SJCRH30 (cell line): ENCODE data around the gene VTI1A. TPM values are rescaled to one million over a fixed set of nuclear protein-coding genes. Genes with fewer than 3 reads are reported as not detected.
"Not testable (repeated sequence)": the region's sequence is repeated elsewhere in the genome, so short reads cannot be mapped to it uniquely, and the experiment has no call there.

Experiments used
- DNase-seq, 2 experiments: peaks; one replicate each; pipeline ENCODE4 v3.0.0-alpha.2; 2015 to 2020
- H3K27ac ChIP-seq: fragments of 250-450 bp; sonication (Bioruptor Pico); 2 replicates; pipeline ENCODE4 v1.5.1; 2020; ENCODE audit warnings: mild to moderate bottlenecking, moderate library complexity
- H3K27me3 ChIP-seq: fragments of 250-450 bp; sonication (Bioruptor Pico); 2 replicates; pipeline ENCODE4 v1.5.1; 2020; ENCODE audit warnings: mild to moderate bottlenecking, moderate library complexity
- H3K36me3 ChIP-seq: fragments of 250-450 bp; sonication (Bioruptor Pico); 2 replicates; pipeline ENCODE4 v1.5.1; 2020; ENCODE audit warnings: mild to moderate bottlenecking, moderate library complexity
- H3K4me1 ChIP-seq: fragments of 250-450 bp; sonication (Bioruptor Pico); 2 replicates; pipeline ENCODE4 v1.5.1; 2020; ENCODE audit warnings: mild to moderate bottlenecking, moderate library complexity
- H3K4me3 ChIP-seq: fragments of 250-450 bp; sonication (Bioruptor Pico); 2 replicates; pipeline ENCODE4 v1.5.1; 2020; ENCODE audit warnings: mild to moderate bottlenecking, moderate library complexity
- H3K9me3 ChIP-seq: fragments of 250-450 bp; sonication (Bioruptor Pico); replicated peaks from 2 replicates; pipeline ENCODE4 v1.5.1; 2020; ENCODE audit warnings: mild to moderate bottlenecking, moderate library complexity
- total RNA-seq: library from RNA; depleted of rRNA; stranded (reverse); fragments of >200 nt; shearing (Covaris generic); gene quantifications from 2 replicates; pipeline ENCODE4 v1.2.3, GENCODE V29; 2014

Gene VTI1A
- total RNA-seq, 1 experiment from 2014 or later, result 29.0 TPM

DNA sequence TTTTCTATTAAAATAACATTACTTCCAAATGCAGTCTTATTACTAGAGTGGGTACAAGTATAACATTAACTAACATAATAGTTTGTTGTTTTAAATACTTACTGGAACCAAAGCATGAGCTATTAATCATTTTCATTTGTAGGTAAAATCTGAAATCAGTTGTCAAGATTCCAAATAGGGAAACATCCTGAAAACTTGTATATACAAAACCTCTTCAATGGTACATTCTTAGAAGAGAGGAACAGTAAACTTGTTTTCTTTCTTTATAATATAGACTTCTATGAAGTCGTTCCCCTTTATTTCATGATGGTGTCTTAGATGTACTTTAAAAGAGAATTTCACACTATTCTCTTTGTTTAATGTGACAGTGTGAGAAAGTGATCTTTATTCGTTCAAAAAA is 85.9 kb downstream of the VTI1A start:
- peaks cover 6% of the 10 kb centered on the region; the same call in 1 of the 2 replicates for H3K36me3 ChIP-seq
- peaks cover 6% of the 10 kb centered on the region for H3K4me1 ChIP-seq
- no peaks in the 10 kb centered on the region for H3K27me3 ChIP-seq
- no peak overlapping the region for H3K4me3 ChIP-seq
- H3K27ac ChIP-seq, result no peak overlapping the region
- DNase-seq, result no peak
- no peaks in the 10 kb centered on the region for H3K9me3 ChIP-seq

- peaks cover 6% of the 10 kb centered on the region for H3K4me1 ChIP-seq
- no peak overlapping the region for H3K4me3 ChIP-seq
- no peaks in the 10 kb centered on the region for H3K27me3 ChIP-seq
- DNase-seq, result no peak
- no peak overlapping the region for H3K27ac ChIP-seq
- H3K36me3 ChIP-seq, result peaks cover 6% of the 10 kb centered on the region; the same call in 1 of the 2 replicates
- no peaks in the 10 kb centered on the region for H3K9me3 ChIP-seq
Observed at GRCh38 chr10:112533916-112534315, 86.9 kb downstream of the VTI1A start.

DNA sequence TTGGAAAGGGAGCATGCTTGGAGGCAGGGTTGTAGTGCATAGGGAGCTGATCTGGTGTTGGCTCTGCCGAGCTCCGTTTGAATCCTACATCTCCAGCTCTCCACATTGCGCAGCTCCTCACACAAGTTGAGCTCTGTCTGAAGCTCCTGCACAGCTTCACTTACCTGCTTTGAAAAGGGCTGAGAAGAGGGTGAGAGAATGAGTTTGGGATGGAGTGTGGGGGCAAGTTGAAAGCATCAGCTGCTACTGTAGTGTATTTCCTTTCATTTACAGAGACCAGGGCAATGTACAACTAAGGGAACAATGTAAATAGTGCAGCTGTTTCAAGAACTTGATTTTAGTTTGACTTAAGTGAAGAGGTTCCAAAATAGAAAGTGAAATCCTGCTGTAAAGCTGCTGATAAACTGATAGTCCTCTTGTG is 88.5 kb downstream of the VTI1A start:
- no peaks in the 10 kb centered on the region for H3K27me3 ChIP-seq
- H3K4me1 ChIP-seq, result peaks cover 6% of the 10 kb centered on the region
- no peaks in the 10 kb centered on the region for H3K9me3 ChIP-seq
- H3K36me3 ChIP-seq, result no peaks in the 10 kb centered on the region
- DNase-seq, result peak; percentile 6 to 61
- H3K4me3 ChIP-seq, result no peak overlapping the region
- no peak overlapping the region for H3K27ac ChIP-seq

DNA sequence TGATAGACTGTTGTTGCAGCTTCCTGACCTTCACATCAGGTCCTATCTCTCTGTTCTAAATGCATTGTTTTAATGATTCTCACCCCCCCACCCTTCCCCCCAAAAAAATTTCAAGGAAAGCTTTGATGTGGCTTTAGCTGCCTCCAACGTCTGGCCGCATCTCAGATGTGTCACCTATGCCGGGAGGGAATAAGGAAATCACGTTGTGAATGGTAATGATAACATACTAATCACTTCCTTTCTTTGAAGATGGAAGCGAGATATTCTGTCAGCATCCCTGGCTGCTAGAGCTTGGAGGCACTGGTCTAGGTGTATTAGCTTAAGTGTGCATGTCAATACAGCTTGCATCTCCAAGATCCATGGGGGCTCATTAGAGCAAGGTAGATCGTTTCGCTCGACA is 89.6 kb downstream of the VTI1A start:
- Histone ChIP-seq H3K4me1 (peaks cover 6% of the 10 kb centered on the region), H3K27ac (no peak overlapping the region), H3K27me3 (no peaks in the 10 kb centered on the region), H3K36me3 (no peaks in the 10 kb centered on the region), H3K4me3 (no peak overlapping the region), H3K9me3 (no peaks in the 10 kb centered on the region)
- DNase-seq, result no peak

DNA sequence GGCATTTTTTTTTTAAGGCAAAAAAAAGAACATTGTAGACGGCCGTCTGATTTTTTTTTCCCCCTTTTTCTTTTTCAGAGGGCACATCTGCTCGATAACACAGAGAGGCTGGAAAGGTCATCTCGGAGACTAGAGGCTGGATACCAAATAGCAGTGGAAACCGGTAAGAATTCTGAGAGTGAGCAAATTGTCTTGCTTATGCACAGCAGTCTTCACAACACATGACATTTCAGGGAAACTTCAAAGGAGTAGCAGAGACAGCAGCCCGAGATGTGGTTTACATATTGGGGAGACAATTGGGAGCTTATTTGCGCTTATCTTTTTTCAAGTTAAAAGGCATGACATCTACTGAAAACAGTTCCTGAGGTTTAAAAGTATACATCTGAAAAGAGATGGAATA is 91.2 kb downstream of the VTI1A start:
- Histone ChIP-seq H3K4me3 (no peak overlapping the region), H3K27me3 (no peaks in the 10 kb centered on the region), H3K9me3 (no peaks in the 10 kb centered on the region), H3K27ac (no peak overlapping the region), H3K4me1 (peaks cover 6% of the 10 kb centered on the region), H3K36me3 (no peaks in the 10 kb centered on the region)
- DNase-seq, result no peak

GRCh38 chr10:112539340-112539739 is 92.3 kb downstream of the VTI1A start:
- Histone ChIP-seq H3K36me3 (no peaks in the 10 kb centered on the region), H3K27ac (no peak overlapping the region), H3K9me3 (no peaks in the 10 kb centered on the region), H3K4me1 (peaks cover 6% of the 10 kb centered on the region), H3K4me3 (no peak overlapping the region), H3K27me3 (no peaks in the 10 kb centered on the region)
- DNase-seq, result no peak

DNA sequence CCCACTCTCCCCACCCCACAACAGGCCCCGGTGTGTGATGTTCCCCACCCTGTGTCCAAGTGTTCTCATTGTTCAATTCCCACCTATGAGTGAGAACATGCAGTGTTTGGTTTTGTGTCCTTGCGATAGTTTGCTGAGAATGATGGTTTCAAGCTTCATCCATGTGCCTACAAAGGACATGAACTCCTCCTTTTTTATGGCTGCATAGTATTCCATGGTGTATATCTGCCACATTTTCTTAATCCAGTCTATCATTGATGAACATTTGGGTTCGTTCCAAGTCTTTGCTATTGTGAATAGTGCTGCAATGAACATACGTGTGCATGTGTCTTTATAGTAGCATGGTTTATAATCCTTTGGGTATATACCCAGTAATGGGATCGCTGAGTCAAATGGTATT is 95.8 kb downstream of the VTI1A start:
- not testable (repeated sequence) for H3K4me1 ChIP-seq, H3K36me3 ChIP-seq, DNase-seq, H3K27me3 ChIP-seq, H3K4me3 ChIP-seq, H3K27ac ChIP-seq, H3K9me3 ChIP-seq

GRCh38 chr10:112546474-112546873 is 99.5 kb downstream of the VTI1A start:
- Histone ChIP-seq H3K4me3 (no peak overlapping the region), H3K9me3 (no peaks in the 10 kb centered on the region), H3K27me3 (no peaks in the 10 kb centered on the region), H3K27ac (no peak overlapping the region), H3K36me3 (no peaks in the 10 kb centered on the region; the same call in 1 of the 2 replicates), H3K4me1 (no peaks in the 10 kb centered on the region)
- no peak for DNase-seq

DNA sequence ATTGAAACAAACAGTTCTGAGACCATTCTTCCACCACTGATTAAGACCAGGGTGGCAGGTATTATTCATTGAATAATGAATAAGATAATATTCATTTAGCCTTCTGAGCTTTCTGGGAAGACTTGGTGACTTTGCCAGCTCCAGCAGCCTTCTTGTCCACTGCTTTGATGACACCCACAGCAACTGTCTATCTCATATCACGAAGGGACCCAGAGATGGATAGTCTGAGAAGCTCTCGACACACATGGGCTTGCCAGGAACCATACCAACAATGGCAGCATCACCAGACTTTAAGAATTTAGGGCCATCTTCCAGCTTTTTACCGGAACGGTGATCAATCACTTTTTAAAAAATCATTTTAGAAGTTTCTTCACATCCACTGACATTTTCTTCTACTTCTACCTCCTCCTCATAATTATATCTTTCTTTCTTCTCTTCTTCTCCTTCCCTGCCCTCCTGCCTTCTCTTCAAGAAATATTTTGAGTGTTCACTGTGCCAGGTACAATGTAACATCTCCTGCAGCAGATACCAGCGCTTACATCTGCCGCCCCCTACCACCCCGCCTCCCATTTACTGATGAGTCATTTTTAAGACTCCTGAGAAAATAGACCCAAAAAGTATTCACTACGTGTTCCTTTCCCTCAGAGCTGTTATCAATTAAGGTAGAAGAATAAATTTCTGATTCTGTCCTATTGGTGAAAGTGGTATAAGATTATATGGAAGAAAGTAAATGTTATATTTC is 101.7 kb downstream of the VTI1A start:
- H3K27me3 ChIP-seq, result no peaks in the 10 kb centered on the region
- H3K4me3 ChIP-seq, result no peak overlapping the region
- H3K4me1 ChIP-seq, result no peaks in the 10 kb centered on the region
- DNase-seq, result no peak
- H3K9me3 ChIP-seq, result no peaks in the 10 kb centered on the region
- H3K36me3 ChIP-seq, result no peaks in the 10 kb centered on the region; the same call in 1 of the 2 replicates
- H3K27ac ChIP-seq, result no peak overlapping the region

DNA sequence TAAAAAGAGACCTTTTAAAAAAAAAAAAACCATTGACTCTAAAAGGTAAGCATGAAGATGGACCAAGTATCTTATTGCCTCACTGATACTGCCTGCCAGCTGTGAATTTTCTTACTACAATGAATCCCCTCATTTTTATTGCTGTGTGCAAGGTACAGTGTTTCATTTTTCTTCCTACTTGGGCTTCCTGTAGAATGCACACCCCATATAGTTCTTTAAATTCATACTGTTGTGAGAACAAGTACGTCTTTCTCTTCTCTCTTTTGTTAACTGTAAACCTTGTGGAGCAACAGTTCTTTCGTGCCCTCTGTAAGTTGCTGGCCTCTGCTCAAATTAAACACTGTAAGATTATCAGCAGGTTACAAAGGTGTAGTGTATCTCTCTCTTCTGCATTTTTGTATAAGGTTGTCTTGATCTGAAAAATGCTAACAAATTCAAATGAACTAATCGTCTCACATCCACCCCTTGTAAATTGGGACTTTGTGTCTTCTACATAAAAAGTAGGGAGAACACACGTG is 105.6 kb downstream of the VTI1A start:
- Histone ChIP-seq H3K36me3 (no peaks in the 10 kb centered on the region), H3K4me1 (no peaks in the 10 kb centered on the region), H3K27ac (no peak overlapping the region), H3K4me3 (no peak overlapping the region), H3K9me3 (no peaks in the 10 kb centered on the region), H3K27me3 (no peaks in the 10 kb centered on the region)
- DNase-seq, result no peak

DNA sequence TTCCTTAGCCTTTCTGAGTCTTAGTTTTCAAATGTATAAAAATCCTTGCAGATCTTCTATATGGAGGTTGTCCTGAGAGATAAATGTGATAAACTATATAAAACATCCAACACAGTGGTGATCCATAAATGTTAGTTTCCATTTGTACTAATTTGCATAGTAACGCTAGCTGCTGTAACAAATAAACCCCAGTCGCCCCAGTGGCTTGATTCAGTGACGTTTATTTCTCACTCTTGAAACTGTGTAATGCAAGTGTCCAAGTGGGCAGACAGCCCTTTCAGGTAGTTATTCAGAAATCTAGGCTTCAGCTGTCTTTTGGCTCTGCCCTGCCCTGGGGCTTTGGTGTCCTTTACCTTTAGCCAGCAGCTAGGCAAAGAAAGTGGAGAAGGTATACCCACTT is 106.3 kb downstream of the VTI1A start:
- no peak for DNase-seq
- no peak overlapping the region for H3K4me3 ChIP-seq
- H3K9me3 ChIP-seq, result no peaks in the 10 kb centered on the region
- no peak overlapping the region for H3K27ac ChIP-seq
- H3K27me3 ChIP-seq, result no peaks in the 10 kb centered on the region
- H3K4me1 ChIP-seq, result no peaks in the 10 kb centered on the region
- H3K36me3 ChIP-seq, result no peaks in the 10 kb centered on the region

- no peaks in the 10 kb centered on the region for H3K4me1 ChIP-seq
- H3K27me3 ChIP-seq, result no peaks in the 10 kb centered on the region
- H3K4me3 ChIP-seq, result no peak overlapping the region
- H3K36me3 ChIP-seq, result no peaks in the 10 kb centered on the region
- no peak overlapping the region for H3K27ac ChIP-seq
- no peak for DNase-seq
- no peaks in the 10 kb centered on the region for H3K9me3 ChIP-seq
Observed at GRCh38 chr10:112554263-112554662, 107.2 kb downstream of the VTI1A start.

DNA sequence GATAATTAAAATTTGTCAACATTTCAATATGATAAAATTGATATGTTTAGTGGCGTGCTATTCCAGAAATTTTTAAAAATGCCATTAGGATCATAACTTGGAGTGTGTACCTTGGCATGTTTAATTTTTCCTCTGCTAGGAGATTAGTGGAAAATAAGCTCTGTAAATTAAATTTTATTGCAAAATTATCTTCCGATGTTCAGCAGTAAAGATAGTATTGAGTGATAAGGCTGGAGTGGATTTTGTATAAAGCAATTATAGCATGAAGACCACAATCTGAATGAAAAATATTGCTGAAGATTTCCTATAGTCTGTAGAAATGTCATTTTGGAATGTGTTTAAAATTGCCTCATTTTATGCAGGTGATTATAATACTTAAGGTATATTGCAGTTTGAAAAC is 110.2 kb downstream of the VTI1A start:
- Histone ChIP-seq H3K36me3 (no peaks in the 10 kb centered on the region), H3K4me3 (no peak overlapping the region), H3K27me3 (no peaks in the 10 kb centered on the region), H3K9me3 (no peaks in the 10 kb centered on the region), H3K27ac (no peak overlapping the region), H3K4me1 (peaks cover 2% of the 10 kb centered on the region)
- no peak for DNase-seq

- Histone ChIP-seq H3K4me1 (peaks cover 16% of the 10 kb centered on the region), H3K27ac (no peak overlapping the region), H3K27me3 (no peaks in the 10 kb centered on the region), H3K9me3 (no peaks in the 10 kb centered on the region), H3K4me3 (no peak overlapping the region), H3K36me3 (no peaks in the 10 kb centered on the region)
- no peak for DNase-seq
Observed at GRCh38 chr10:112558476-112559142, 111.6 kb downstream of the VTI1A start.

GRCh38 chr10:112559349-112559748 is 112.3 kb downstream of the VTI1A start:
- DNase-seq, result no peak
- H3K27me3 ChIP-seq, result no peaks in the 10 kb centered on the region
- H3K9me3 ChIP-seq, result no peaks in the 10 kb centered on the region
- H3K4me1 ChIP-seq, result peaks cover 20% of the 10 kb centered on the region
- H3K27ac ChIP-seq, result no peak overlapping the region
- H3K36me3 ChIP-seq, result no peaks in the 10 kb centered on the region
- no peak overlapping the region for H3K4me3 ChIP-seq
